ENCODE measurements around the gene PALM. TPM values are rescaled to one million over a fixed set of nuclear protein-coding genes. Genes with fewer than 3 reads are reported as not detected.

Gene PALM
- total RNA-seq, 4 donors from 2014 or later = 12.6 to 91.0 (median 42.2) TPM

DNA sequence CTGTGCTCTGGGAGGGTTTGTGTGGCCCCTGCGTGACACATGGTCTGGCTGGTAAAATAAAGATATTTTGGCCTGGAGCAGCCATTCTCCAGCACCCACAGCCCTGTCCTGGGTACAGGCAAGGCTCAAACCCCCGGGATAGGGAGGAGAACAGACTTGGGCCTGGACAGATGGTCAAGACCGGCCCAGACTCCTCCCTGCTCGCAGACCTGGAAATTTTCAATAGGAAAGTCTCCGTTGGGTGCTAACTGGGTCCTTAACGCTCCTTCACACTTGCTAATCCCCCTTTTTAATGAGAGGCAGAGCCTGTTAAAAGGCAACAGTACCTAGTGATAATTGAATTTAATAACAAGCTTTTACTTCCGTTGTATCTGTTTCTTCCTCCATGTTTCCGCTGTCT lies 2.5 kb downstream of the PALM start:
- Histone ChIP-seq H3K36me3 (no peaks in the 10 kb centered on the region), H3K27me3 (no peaks in the 10 kb centered on the region), H3K27ac (peak overlapping the region; percentile 88), H3K4me3 (no peak overlapping the region), H3K4me1 (peaks cover 0 to 3% of the 10 kb centered on the region in 2 donors), H3K9me3 (no peaks in the 10 kb centered on the region)
- intact Hi-C loops (cut with DNase I; ENCODE audit: low total_unique reads) = no loop called here
- DNase-seq = no peak
- TF ChIP-seq, protein P1, sequence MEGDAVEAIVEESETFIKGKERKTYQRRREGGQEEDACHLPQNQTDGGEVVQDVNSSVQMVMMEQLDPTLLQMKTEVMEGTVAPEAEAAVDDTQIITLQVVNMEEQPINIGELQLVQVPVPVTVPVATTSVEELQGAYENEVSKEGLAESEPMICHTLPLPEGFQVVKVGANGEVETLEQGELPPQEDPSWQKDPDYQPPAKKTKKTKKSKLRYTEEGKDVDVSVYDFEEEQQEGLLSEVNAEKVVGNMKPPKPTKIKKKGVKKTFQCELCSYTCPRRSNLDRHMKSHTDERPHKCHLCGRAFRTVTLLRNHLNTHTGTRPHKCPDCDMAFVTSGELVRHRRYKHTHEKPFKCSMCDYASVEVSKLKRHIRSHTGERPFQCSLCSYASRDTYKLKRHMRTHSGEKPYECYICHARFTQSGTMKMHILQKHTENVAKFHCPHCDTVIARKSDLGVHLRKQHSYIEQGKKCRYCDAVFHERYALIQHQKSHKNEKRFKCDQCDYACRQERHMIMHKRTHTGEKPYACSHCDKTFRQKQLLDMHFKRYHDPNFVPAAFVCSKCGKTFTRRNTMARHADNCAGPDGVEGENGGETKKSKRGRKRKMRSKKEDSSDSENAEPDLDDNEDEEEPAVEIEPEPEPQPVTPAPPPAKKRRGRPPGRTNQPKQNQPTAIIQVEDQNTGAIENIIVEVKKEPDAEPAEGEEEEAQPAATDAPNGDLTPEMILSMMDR (IDR thresholded peaks at IDR 0.05) = no peak

DNA sequence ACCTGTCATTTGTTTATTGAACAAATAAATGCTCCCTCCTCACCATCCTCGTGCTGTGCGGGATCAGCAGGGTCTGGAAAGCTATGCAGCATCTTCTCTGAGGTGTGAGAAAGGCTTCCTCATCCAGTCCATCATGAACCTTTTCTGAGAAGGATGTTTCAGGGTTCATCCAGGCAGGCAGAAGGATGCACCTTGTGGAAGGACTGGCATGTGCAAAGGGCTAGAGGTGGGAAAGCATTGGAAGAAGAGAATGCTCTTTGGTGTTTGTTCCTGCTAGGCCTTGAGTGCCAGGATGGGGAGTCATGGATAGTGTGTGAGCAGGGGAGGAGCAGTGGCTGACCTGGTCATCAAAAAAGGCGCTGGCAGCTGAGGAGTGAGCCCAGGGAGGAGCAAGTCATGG lies 6.6 kb downstream of the PALM start:
- H3K27ac ChIP-seq = no peak overlapping the region
- intact Hi-C loops (cut with DNase I; ENCODE audit: low total_unique reads) = no loop called here
- no peaks in the 10 kb centered on the region for H3K36me3 ChIP-seq
- H3K9me3 ChIP-seq = no peaks in the 10 kb centered on the region
- TF ChIP-seq, protein P1 (IDR thresholded peaks at IDR 0.05) = no peak
- TF ChIP-seq POLR2A (IDR thresholded peaks at IDR 0.05) = no peak
- no peaks in the 10 kb centered on the region for H3K27me3 ChIP-seq
- no peak overlapping the region for H3K4me3 ChIP-seq
- no peak for DNase-seq
- H3K4me1 ChIP-seq = peaks cover under 1 to 14% of the 10 kb centered on the region in 2 donors

DNA sequence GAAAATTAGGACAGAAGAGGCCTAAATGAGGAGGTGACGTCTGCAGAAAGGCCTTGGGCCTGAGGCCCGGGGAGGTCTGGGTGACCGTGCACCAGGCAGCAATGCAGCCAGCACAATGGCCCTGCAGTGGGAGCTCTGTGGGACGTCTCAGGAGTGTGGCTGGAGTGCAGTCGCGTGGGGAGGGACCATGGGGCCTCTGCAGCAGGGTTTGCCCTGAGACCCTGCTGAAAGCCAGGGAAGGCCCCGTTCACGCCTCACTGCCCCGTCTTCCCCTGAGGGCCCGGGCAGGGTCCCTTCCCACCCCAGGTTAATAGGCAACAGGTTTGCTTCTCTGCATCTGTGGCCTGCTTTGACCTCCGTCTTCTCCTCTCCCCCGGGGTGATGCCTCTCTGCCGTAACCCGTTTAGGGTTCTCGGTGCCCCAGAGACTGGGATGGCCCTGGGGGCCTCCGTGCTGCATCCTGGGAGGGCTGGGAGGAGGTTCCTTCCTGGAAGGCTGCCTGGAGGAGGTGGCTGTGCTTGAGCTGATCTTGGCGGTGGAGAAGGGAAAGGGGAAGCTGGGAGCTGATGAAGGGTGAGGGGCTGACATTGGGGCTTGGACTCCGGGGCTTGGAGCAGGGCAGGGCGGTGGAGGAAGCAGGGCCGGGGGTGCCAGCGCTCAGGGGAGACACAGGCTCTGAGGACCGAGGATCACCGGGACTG lies 9.7 kb downstream of the PALM start:
- Histone ChIP-seq H3K27ac (peak overlapping the region; percentile 76 to 79), H3K9me3 (no peaks in the 10 kb centered on the region), H3K4me1 (peaks cover 0 to 18% of the 10 kb centered on the region in 2 donors), H3K4me3 (no peak overlapping the region), H3K36me3 (no peaks in the 10 kb centered on the region), H3K27me3 (no peaks in the 10 kb centered on the region)
- TF ChIP-seq, protein P1 (IDR thresholded peaks at IDR 0.05) = no peak
- TF ChIP-seq POLR2A (IDR thresholded peaks at IDR 0.05) = no peak
- intact Hi-C loops (cut with DNase I; ENCODE audit: low total_unique reads) = no loop called here
- DNase-seq = peak in 1 of 2 donors; percentile 50

DNA sequence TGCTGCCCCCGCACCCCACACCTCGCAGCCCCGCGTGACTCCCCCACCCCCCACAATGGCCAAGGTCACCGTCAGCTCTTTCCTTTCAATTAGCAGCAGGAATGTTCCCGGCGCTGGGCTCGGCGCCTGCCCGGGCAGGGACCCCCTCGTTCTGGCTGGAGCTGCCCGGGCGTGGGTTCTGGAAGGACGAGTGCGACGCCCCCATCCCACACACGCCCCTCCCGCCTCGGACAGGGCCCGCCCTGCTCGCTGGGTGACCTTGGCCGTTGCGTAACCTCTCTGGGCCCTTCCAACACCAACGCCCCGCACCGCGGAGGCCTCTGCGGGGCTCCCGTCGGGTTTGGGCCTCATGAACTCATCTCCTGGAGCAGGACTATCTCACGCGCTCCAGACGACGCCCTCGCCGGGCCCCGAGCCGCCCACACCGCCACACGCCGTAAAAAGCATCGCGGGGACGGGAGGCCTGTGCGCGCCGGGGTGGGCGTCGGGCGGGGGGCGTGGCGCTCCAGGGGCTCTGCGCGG lies 10.3 kb downstream of the PALM start:
- H3K27me3 ChIP-seq = no peaks in the 10 kb centered on the region
- peaks cover 0 to 18% of the 10 kb centered on the region in 2 donors for H3K4me1 ChIP-seq
- peak overlapping the region in 1 of 2 donors; percentile 4 for H3K4me3 ChIP-seq
- DNase-seq = peak; percentile 63 to 84
- no peaks in the 10 kb centered on the region for H3K36me3 ChIP-seq
- intact Hi-C loops (cut with DNase I; ENCODE audit: low total_unique reads) = no loop called here
- H3K27ac ChIP-seq = peak overlapping the region; percentile 76 to 79
- no peak for TF ChIP-seq POLR2A (IDR thresholded peaks at IDR 0.05)
- TF ChIP-seq, protein P1 (IDR thresholded peaks at IDR 0.05) = no peak
- no peaks in the 10 kb centered on the region for H3K9me3 ChIP-seq

DNA sequence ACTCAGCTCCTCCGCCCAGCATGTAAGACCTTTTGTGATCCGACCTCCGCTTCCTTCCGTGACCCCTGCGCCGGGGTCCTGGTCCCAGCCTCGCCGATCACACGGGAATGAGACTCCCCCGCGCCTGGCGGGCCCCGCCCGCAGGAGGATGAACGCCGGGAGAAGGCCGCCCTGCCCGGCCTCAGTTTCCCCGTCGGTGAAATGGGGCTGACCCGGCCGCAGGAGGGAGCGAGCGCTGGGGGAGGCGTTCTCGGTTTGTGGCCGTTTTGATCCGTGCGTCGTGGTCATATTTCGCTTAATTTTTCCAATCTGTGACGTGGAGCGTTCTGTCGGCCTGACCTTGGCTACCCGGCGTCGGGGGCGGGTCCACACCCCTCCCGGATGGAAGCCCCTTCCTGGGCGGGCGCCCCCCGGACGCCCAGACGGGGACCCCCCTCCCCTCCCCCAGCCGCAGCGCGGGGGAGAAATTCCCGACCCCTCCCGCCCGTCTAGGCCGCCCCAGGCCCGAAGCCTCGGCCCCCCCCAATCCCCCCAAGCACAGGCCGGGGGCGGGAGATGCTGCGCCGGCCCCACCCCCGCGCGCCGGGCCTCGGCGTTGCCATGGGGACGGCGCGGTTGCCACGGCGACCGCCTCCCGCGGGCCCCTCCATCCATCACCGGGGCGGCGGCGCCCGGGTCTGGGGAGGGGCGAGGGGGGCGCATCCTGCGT lies 11.1 kb downstream of the PALM start:
- TF ChIP-seq, protein P1 (IDR thresholded peaks at IDR 0.05) = no peak
- TF ChIP-seq POLR2A (IDR thresholded peaks at IDR 0.05) = no peak
- Histone ChIP-seq H3K36me3 (no peaks in the 10 kb centered on the region), H3K27me3 (no peaks in the 10 kb centered on the region), H3K4me3 (peak overlapping the region in 1 of 2 donors; percentile 4), H3K27ac (peak overlapping the region; percentile 76 to 79), H3K4me1 (peaks cover 0 to 18% of the 10 kb centered on the region in 2 donors), H3K9me3 (no peaks in the 10 kb centered on the region)
- intact Hi-C loops (cut with DNase I; ENCODE audit: low total_unique reads) = no loop called here
- DNase-seq = peak in 1 of 2 donors; percentile 58
